Osteoblast (primary cell): ENCODE measurements around the gene DSTYK. TPM values are rescaled to one million over a fixed set of nuclear protein-coding genes. Genes with fewer than 3 reads are reported as not detected.
A peak's percentile ranks its signal among the peaks of the same experiment; 100 is the strongest.

Source experiments
- DNase-seq: peaks from one replicate; pipeline ENCODE4 v3.0.0; 2011; ENCODE audit warnings: low spot score, mixed read lengths; ENCODE audit not compliant: insufficient read length; ENCODE audit errors: missing footprints
- H2AFZ ChIP-seq: 2 replicates; pipeline ENCODE4 v1.6.0; 2011; ENCODE audit warnings: mild to moderate bottlenecking, low read length
- H3K27ac ChIP-seq: 2 replicates; pipeline ENCODE4 v1.5.1; 2011; ENCODE audit warnings: mild to moderate bottlenecking, low read depth, low read length, moderate library complexity
- H3K27me3 ChIP-seq: 2 replicates; pipeline ENCODE4 v1.6.0; 2012; ENCODE audit warnings: mild to moderate bottlenecking, control low read depth, inconsistent platforms, low read length, moderate library complexity; ENCODE audit not compliant: insufficient read depth
- H3K36me3 ChIP-seq: 2 replicates; pipeline ENCODE4 v1.5.1; 2011; ENCODE audit warnings: mild to moderate bottlenecking, low read length, control low read depth, moderate library complexity; ENCODE audit not compliant: insufficient read depth
- H3K4me1 ChIP-seq: 2 replicates; pipeline ENCODE4 v1.5.1; 2011; ENCODE audit warnings: mild to moderate bottlenecking, low read length, control low read depth, moderate library complexity; ENCODE audit not compliant: insufficient read depth
- H3K4me2 ChIP-seq: 2 replicates; pipeline ENCODE4 v1.6.0; 2011; ENCODE audit warnings: mild to moderate bottlenecking, low read length; ENCODE audit not compliant: insufficient read depth
- H3K4me3 ChIP-seq: fragments of 200-600 bp; sonication (generic); 3 replicates; pipeline ENCODE4 v1.5.1; 2012; ENCODE audit warnings: mild to moderate bottlenecking, low read length, inconsistent platforms; ENCODE audit not compliant: insufficient read depth
- H3K79me2 ChIP-seq: 2 replicates; pipeline ENCODE4 v1.6.0; 2012; ENCODE audit warnings: mild to moderate bottlenecking, low read length, control low read depth, inconsistent platforms; ENCODE audit not compliant: insufficient read depth
- H3K9me3 ChIP-seq: 2 replicates; pipeline ENCODE4 v1.5.1; 2011; ENCODE audit warnings: low read depth, low read length, control low read depth
- H4K20me1 ChIP-seq: 2 replicates; pipeline ENCODE4 v1.6.0; 2012; ENCODE audit warnings: mild to moderate bottlenecking, low read length, control low read depth; ENCODE audit not compliant: insufficient read depth
- CTCF ChIP-seq: IDR thresholded peaks from 2 replicates; pipeline ENCODE4 v1.5.1; 2011; ENCODE audit warnings: mild to moderate bottlenecking, low read depth, low read length, moderate library complexity; ENCODE audit errors: extremely low read depth
- total RNA-seq: library from RNA; depleted of rRNA; stranded (reverse); fragments of >200 nt; gene quantifications from 2 replicates; pipeline ENCODE4 v1.2.3, GENCODE V29; 2012

DSTYK gene
- total RNA-seq, 1 donor = 18.1 TPM

DNA sequence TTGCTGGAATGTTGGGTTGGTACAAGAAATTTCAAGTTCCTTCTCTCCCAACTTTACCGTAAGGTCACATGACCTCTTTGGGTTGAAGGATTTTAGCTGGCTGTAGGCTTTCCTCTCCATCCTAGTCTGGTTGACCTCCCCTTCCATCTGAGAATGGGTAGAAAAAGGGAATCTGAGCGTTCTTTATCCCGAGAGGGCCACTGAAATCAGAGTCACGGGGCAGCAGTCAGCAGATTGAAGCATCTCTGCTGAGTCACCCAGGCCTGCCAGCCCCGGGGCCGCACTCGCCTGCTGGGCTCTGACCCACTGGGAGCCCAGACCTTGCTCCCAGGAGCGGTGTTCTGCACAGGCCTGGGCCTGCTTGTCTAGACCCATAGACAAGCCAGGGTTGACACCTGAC lies 47.2 kb upstream of the DSTYK start:
- Histone ChIP-seq H3K79me2 (no peaks in the 10 kb centered on the region), H4K20me1 (no peaks in the 10 kb centered on the region), H3K4me3 (no peak overlapping the region), H3K4me2 (peak overlapping the region; percentile 58), H3K27me3 (no peaks in the 10 kb centered on the region), H3K9me3 (no peaks in the 10 kb centered on the region), H3K36me3 (no peaks in the 10 kb centered on the region), H3K4me1 (peaks cover 34% of the 10 kb centered on the region), H3K27ac (peak overlapping the region; percentile 96), H2AFZ (peak overlapping the region; percentile 88)
- TF ChIP-seq CTCF = no peak
- peak; percentile 99 for DNase-seq

GRCh38 chr1:205258261-205258691 lies 46.8 kb upstream of the DSTYK start:
- H3K36me3 ChIP-seq = no peaks in the 10 kb centered on the region
- TF ChIP-seq CTCF = no peak
- peak overlapping the region; percentile 88 for H2AFZ ChIP-seq
- H3K4me3 ChIP-seq = no peak overlapping the region
- no peaks in the 10 kb centered on the region for H4K20me1 ChIP-seq
- H3K79me2 ChIP-seq = no peaks in the 10 kb centered on the region
- peak overlapping the region; percentile 58 for H3K4me2 ChIP-seq
- H3K27ac ChIP-seq = peak overlapping the region; percentile 96
- DNase-seq = peak; percentile 87
- H3K27me3 ChIP-seq = no peaks in the 10 kb centered on the region
- peaks cover 34% of the 10 kb centered on the region for H3K4me1 ChIP-seq
- no peaks in the 10 kb centered on the region for H3K9me3 ChIP-seq

- no peak for TF ChIP-seq CTCF
- peak overlapping the region; percentile 96 for H3K27ac ChIP-seq
- H3K79me2 ChIP-seq = no peaks in the 10 kb centered on the region
- no peak overlapping the region for H3K4me2 ChIP-seq
- no peaks in the 10 kb centered on the region for H3K27me3 ChIP-seq
- peaks cover 34% of the 10 kb centered on the region for H3K4me1 ChIP-seq
- DNase-seq = peak; percentile 32
- H2AFZ ChIP-seq = no peak overlapping the region
- no peaks in the 10 kb centered on the region for H4K20me1 ChIP-seq
- H3K36me3 ChIP-seq = no peaks in the 10 kb centered on the region
- H3K4me3 ChIP-seq = no peak overlapping the region
- H3K9me3 ChIP-seq = no peaks in the 10 kb centered on the region
Measured at GRCh38 chr1:205257735-205258134, 46.2 kb upstream of the DSTYK start.

DNA sequence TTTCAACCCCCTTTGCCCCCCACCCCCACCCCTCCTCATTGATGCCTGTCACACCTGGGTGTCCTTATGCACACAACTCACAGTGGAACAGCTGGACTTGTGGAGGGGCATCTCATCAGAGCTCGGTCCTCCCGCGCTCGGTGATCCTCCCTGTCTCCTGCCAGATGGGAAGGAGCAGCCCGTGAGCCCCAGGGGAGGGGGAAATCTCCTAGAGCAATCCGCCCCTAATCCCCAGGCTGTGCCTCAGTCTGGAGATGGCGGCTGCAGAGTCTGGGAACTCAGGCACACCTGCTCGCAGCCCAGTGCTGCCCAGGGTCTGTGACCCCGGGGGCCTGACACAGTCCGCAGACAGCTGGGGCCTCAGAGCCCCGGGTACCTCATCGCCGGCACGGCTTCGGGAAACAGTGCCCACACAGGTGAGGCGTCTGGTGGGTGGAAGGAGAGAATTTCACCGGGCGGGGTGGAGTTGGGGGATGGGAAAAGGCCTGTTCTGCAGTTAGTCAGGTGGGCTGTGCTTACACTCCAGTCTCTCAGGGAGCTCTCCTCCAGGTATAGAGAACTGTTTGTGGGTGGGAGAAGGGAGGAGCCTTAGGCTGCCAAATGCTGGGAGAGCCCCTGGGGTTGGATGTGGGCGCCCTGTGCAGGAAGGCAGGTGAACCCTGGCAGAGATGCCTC lies 45.6 kb upstream of the DSTYK start:
- TF ChIP-seq CTCF = no peak
- Histone ChIP-seq H2AFZ (no peak overlapping the region), H3K79me2 (no peaks in the 10 kb centered on the region), H4K20me1 (no peaks in the 10 kb centered on the region), H3K27ac (no peak overlapping the region), H3K36me3 (no peaks in the 10 kb centered on the region), H3K27me3 (no peaks in the 10 kb centered on the region), H3K4me3 (no peak overlapping the region), H3K9me3 (no peaks in the 10 kb centered on the region), H3K4me2 (no peak overlapping the region), H3K4me1 (peaks cover 27% of the 10 kb centered on the region)
- DNase-seq = peak; percentile 62
